ENCODE results near the gene CHD5. TPM values are rescaled to one million over a fixed set of nuclear protein-coding genes. Genes with fewer than 3 reads are reported as not detected.

The CHD5 gene
- total RNA-seq, 1 experiment from 2014 or later = 1.6 TPM

GRCh38 chr1:6118415-6118814 is 61.7 kb downstream of the CHD5 start:
- H3K79me2 ChIP-seq (ENCODE audit: insufficient read depth, low read length) = no peaks in the 10 kb centered on the region
- H3K18ac ChIP-seq (ENCODE audit: insufficient read length, low read depth, low read length) = no peak overlapping the region
- no peak overlapping the region for H3K27ac ChIP-seq (ENCODE audit: insufficient read length, low read depth, low read length)
- H3K23ac ChIP-seq (ENCODE audit: insufficient read length, low read depth, low read length) = no peak overlapping the region
- DNase-seq = no peak
- no peak overlapping the region for H3K9ac ChIP-seq (ENCODE audit: extremely low read depth, insufficient read length, low read length)
- H3K4ac ChIP-seq (ENCODE audit: low read depth, low read length) = no peak overlapping the region
- H2BK12ac ChIP-seq (ENCODE audit: insufficient read length, low read depth, low read length) = no peak overlapping the region
- H2AFZ ChIP-seq (ENCODE audit: low read length) = no peak overlapping the region
- H2BK120ac ChIP-seq (ENCODE audit: low read depth, low read length, poor library complexity, severe bottlenecking) = no peak overlapping the region
- H2BK15ac ChIP-seq (ENCODE audit: low read depth, low read length) = no peak overlapping the region
- H3K9me3 Mint-ChIP-seq = peaks cover 7% of the 10 kb centered on the region in 2 experiments; a peak in 2 of 5 replicates
- TF ChIP-seq CTCF (conservative IDR thresholded peaks at IDR 0.05) = no peak
- H3K4me1 ChIP-seq (ENCODE audit: insufficient read depth, low read length) = no peaks in the 10 kb centered on the region
- H4K20me1 ChIP-seq (ENCODE audit: control insufficient read depth, insufficient read depth, insufficient read length) = no peaks in the 10 kb centered on the region
- no peak overlapping the region for H4K8ac ChIP-seq (replicated peaks; ENCODE audit: insufficient read length, low read depth, low read length)
- no peaks in the 10 kb centered on the region for H3K9me3 ChIP-seq (ENCODE audit: control insufficient read depth, low read depth, low read length)
- no peak overlapping the region for H2BK20ac ChIP-seq (ENCODE audit: low read depth, low read length, poor library complexity, severe bottlenecking)
- H4K5ac ChIP-seq (ENCODE audit: insufficient read length, low read depth, low read length) = no peak overlapping the region
- no peak overlapping the region for H4K91ac ChIP-seq (ENCODE audit: insufficient read length, low read depth, low read length)
- H3K4me2 ChIP-seq (ENCODE audit: insufficient read depth, insufficient read length, low read length) = no peak overlapping the region
- H2AK5ac ChIP-seq (ENCODE audit: insufficient read length, low read length) = no peak overlapping the region
- no peak overlapping the region for H3T11ph ChIP-seq (ENCODE audit: low read length)
- H3K27me3 ChIP-seq (ENCODE audit: insufficient read depth, low read length) = no peaks in the 10 kb centered on the region
- no peak overlapping the region for H3K27ac Mint-ChIP-seq
- no peak overlapping the region for H3K14ac ChIP-seq (ENCODE audit: insufficient read depth, low read length)
- peaks cover 12% of the 10 kb centered on the region for H3K27me3 Mint-ChIP-seq (ENCODE audit: low read depth)
- H2BK5ac ChIP-seq (ENCODE audit: insufficient read length, low read length) = no peak overlapping the region
- no peak overlapping the region for H3K4me3 Mint-ChIP-seq
- H3K36me3 Mint-ChIP-seq (ENCODE audit: insufficient read depth in 1 of 3, low read depth in 3 of 3) = no peaks in the 10 kb centered on the region
- no peaks in the 10 kb centered on the region for H3K4me1 Mint-ChIP-seq
- H3K56ac ChIP-seq (ENCODE audit: insufficient read length, low read depth, low read length) = no peak overlapping the region
- no peaks in the 10 kb centered on the region for H3K23me2 ChIP-seq (ENCODE audit: insufficient read length, low read depth, low read length, poor library complexity, severe bottlenecking)
- no peaks in the 10 kb centered on the region for H3K79me1 ChIP-seq (ENCODE audit: insufficient read depth, low read depth, low read length, poor library complexity, severe bottlenecking)
- WGBS (ENCODE audit: extremely low coverage, insufficient read length, low lambda C conversion rate) = no CpG with 5 or more reads among the region's 3 CpGs
